PC-3 (cell line): ENCODE results near the gene DHX40. TPM values are rescaled to one million over a fixed set of nuclear protein-coding genes. Genes with fewer than 3 reads are reported as not detected.

ENCODE experiments used
- ATAC-seq: fragments of 200-7000 bp; cut with Tn5 transposase; 2 replicates; pipeline ENCODE4 v1.9.1; 2020; ENCODE audit warnings: mild to moderate bottlenecking, moderate library complexity
- BruUV-seq: library from RNA; stranded (reverse); fragments of 400-500 nt; replicated peaks from 2 replicates; lab custom pipeline; 2021; lab: Mats Ljungman, UMichigan
- CTCF ChIA-PET: fragments of 300-600 bp; sonication (Branson Sonifier 250); formaldehyde crosslinking; loops from one replicate; lab custom pipeline; 2022; ENCODE audit warnings: antibody characterized with exemption; lab: Charles Lee
- POLR2A ChIA-PET: fragments of 300-600 bp; sonication (Branson Sonifier 250); formaldehyde crosslinking; loops from one replicate; lab custom pipeline; 2022; ENCODE audit warnings: antibody characterized with exemption; ENCODE audit not compliant: unreplicated experiment; lab: Charles Lee
- DNase-seq: peaks from one replicate; pipeline ENCODE4 v3.0.0-alpha.2; 2015
- H2AFZ ChIP-seq: fragments of 300-600 bp; sonication (generic); 2 replicates; pipeline ENCODE4 v1.6.0; 2016; ENCODE audit warnings: antibody characterized with exemption, low read length
- H3F3A ChIP-seq: fragments of 300-600 bp; sonication (generic); one replicate; pipeline ENCODE4 v1.6.0; 2017; ENCODE audit warnings: antibody characterized with exemption, low read length, control low read depth, mild to moderate bottlenecking; ENCODE audit not compliant: unreplicated experiment
- H3K27ac ChIP-seq: fragments of 300-600 bp; sonication (generic); 2 replicates; pipeline ENCODE4 v1.5.1; 2016; ENCODE audit warnings: mild to moderate bottlenecking, low read length
- H3K27me3 ChIP-seq: fragments of 300-600 bp; sonication (generic); 2 replicates; pipeline ENCODE4 v1.6.1; 2016; ENCODE audit warnings: low read length, mixed read lengths
- H3K36me3 ChIP-seq: fragments of 300-600 bp; sonication (generic); 2 replicates; pipeline ENCODE4 v1.6.1; 2016; ENCODE audit warnings: low read depth, mixed run types, low read length, mixed read lengths
- H3K4me1 ChIP-seq: fragments of 300-600 bp; sonication (generic); 2 replicates; pipeline ENCODE4 v1.5.1; 2016; ENCODE audit warnings: low read length; ENCODE audit not compliant: insufficient read depth
- H3K4me2 ChIP-seq: fragments of 300-600 bp; sonication (generic); 2 replicates; pipeline ENCODE4 v1.6.0; 2016; ENCODE audit warnings: low read length
- H3K4me3 ChIP-seq: fragments of 300-600 bp; sonication (generic); 2 replicates; pipeline ENCODE4 v1.5.1; 2016; ENCODE audit warnings: mild to moderate bottlenecking, low read length, mixed read lengths
- H3K79me2 ChIP-seq: fragments of 300-600 bp; sonication (generic); 2 replicates; pipeline ENCODE4 v1.6.1; 2017; ENCODE audit warnings: low read length, mixed read lengths
- H3K9ac ChIP-seq: fragments of 300-600 bp; sonication (generic); 2 replicates; pipeline ENCODE4 v1.6.0; 2016; ENCODE audit warnings: mild to moderate bottlenecking, low read length
- H3K9me2 ChIP-seq: fragments of 300-600 bp; sonication (generic); replicated peaks from 2 replicates; pipeline ENCODE4 v1.6.1; 2016; ENCODE audit warnings: mixed run types, low read length, mixed read lengths
- H3K9me3 ChIP-seq: fragments of 300-600 bp; sonication (generic); 2 replicates; pipeline ENCODE4 v1.6.1; 2016; ENCODE audit warnings: low read length, mixed read lengths
- H4K20me1 ChIP-seq: fragments of 300-600 bp; sonication (generic); 2 replicates; pipeline ENCODE4 v1.6.1; 2016; ENCODE audit warnings: low read length, mixed read lengths
- CTCF ChIP-seq: fragments of 300-600 bp; sonication (generic); conservative IDR thresholded peaks from 2 replicates; pipeline ENCODE4 v1.5.1; 2017; ENCODE audit warnings: antibody characterized with exemption, low read depth, mild to moderate bottlenecking, low read length
- EZH2 ChIP-seq: fragments of 300-600 bp; sonication (generic); IDR thresholded peaks from one replicate; pipeline ENCODE4 v1.6.1; 2017; ENCODE audit warnings: antibody characterized with exemption, mild to moderate bottlenecking, low read length; ENCODE audit not compliant: unreplicated experiment
- EZH2phosphoT487 ChIP-seq: fragments of 300-600 bp; sonication (generic); IDR thresholded peaks from 2 replicates; pipeline ENCODE4 v1.6.1; 2018; ENCODE audit warnings: mild to moderate bottlenecking, antibody characterized with exemption, low read length, borderline replicate concordance
- intact Hi-C: fragments of 100-400 bp; cut with micrococcal nuclease; formaldehyde crosslinking; loops from 2 replicates; pipeline ENCODE4 v1.9.0; 2023
- total RNA-seq: library from RNA; depleted of rRNA; stranded (reverse); fragments of >200 nt; gene quantifications from 2 replicates; pipeline ENCODE4 v1.2.3, GENCODE V29; 2014

Gene DHX40
- total RNA-seq, 1 experiment from 2014 or later, result 38.9 TPM

GRCh38 chr17:59620518-59621259, 55.3 kb downstream of the DHX40 start:
- Histone ChIP-seq H3K9me3 (no peaks in the 10 kb centered on the region), H3K4me1 (peaks cover 44% of the 10 kb centered on the region), H3F3A (no peaks in the 10 kb centered on the region), H3K27ac (peak overlapping the region; percentile 97; the same call in 1 of the 2 replicates), H3K9ac (peak overlapping the region; percentile 99), H2AFZ (no peak overlapping the region), H3K4me2 (peak overlapping the region; percentile 91), H4K20me1 (peaks cover 45% of the 10 kb centered on the region), H3K4me3 (peak overlapping the region; percentile 97), H3K9me2 (no peaks in the 10 kb centered on the region), H3K79me2 (peaks cover 84% of the 10 kb centered on the region), H3K36me3 (peaks cover 3% of the 10 kb centered on the region; the same call in 1 of the 2 replicates), H3K27me3 (no peaks in the 10 kb centered on the region)
- POLR2A ChIA-PET, result no interaction called here
- DNase-seq (peak; percentile 51), ATAC-seq (peak; percentile 10)
- BruUV-seq, result TSS peak; percentile 39
- intact Hi-C loops, result loop anchor here (1.0 kb wide), 1 partner anchor 49 kb away; no protein-coding TSS in a partner anchor
- CTCF ChIA-PET, result no interaction called here
- no peak for TF ChIP-seq EZH2
- no peak for TF ChIP-seq EZH2phosphoT487

GRCh38 chr17:59621771-59622170, 56.4 kb downstream of the DHX40 start:
- CTCF ChIA-PET, result no interaction called here
- H3K4me3 ChIP-seq, result peak overlapping the region; percentile 97
- peak overlapping the region; percentile 99 for H3K9ac ChIP-seq
- peaks cover 6% of the 10 kb centered on the region; the same call in 1 of the 2 replicates for H3K36me3 ChIP-seq
- H2AFZ ChIP-seq, result no peak overlapping the region
- H3K27ac ChIP-seq, result no peak overlapping the region
- peaks cover 48% of the 10 kb centered on the region for H3K4me1 ChIP-seq
- peak overlapping the region; percentile 91 for H3K4me2 ChIP-seq
- ATAC-seq (no peak), DNase-seq (no peak)
- H3K9me2 ChIP-seq, result no peaks in the 10 kb centered on the region
- no peaks in the 10 kb centered on the region for H3K27me3 ChIP-seq
- intact Hi-C loops, result loop anchor here (1.0 kb wide), 1 partner anchor 48 kb away; no protein-coding TSS in a partner anchor
- peaks cover 95% of the 10 kb centered on the region for H3K79me2 ChIP-seq
- POLR2A ChIA-PET, result interaction anchor here (0.5 to 0.7 kb wide), 3 partner anchors 49 to 215 kb away, joined by 3 to 4 read pairs (median 3); no protein-coding TSS in a partner anchor
- peaks cover 55% of the 10 kb centered on the region for H4K20me1 ChIP-seq
- H3K9me3 ChIP-seq, result no peaks in the 10 kb centered on the region
- TF ChIP-seq EZH2phosphoT487 (no peak), CTCF (no peak), EZH2 (no peak)
- no TSS peak for BruUV-seq
- H3F3A ChIP-seq, result no peaks in the 10 kb centered on the region

GRCh38 chr17:59623151-59623550, 57.7 kb downstream of the DHX40 start:
- Histone ChIP-seq H3K27ac (no peak overlapping the region), H3K36me3 (peaks cover 6% of the 10 kb centered on the region; the same call in 1 of the 2 replicates), H3K27me3 (no peaks in the 10 kb centered on the region), H3K9me2 (no peaks in the 10 kb centered on the region), H3K4me3 (peak overlapping the region; percentile 97), H4K20me1 (peaks cover 69% of the 10 kb centered on the region), H3K9ac (no peak overlapping the region), H3K9me3 (no peaks in the 10 kb centered on the region), H3K79me2 (peaks cover 100% of the 10 kb centered on the region), H3K4me1 (peaks cover 36% of the 10 kb centered on the region), H3F3A (no peaks in the 10 kb centered on the region), H2AFZ (no peak overlapping the region), H3K4me2 (peak overlapping the region; percentile 91)
- intact Hi-C loops, result no loop called here
- ChIA-PET CTCF (no interaction called here), POLR2A (no interaction called here)
- TF ChIP-seq EZH2 (no peak), CTCF (no peak), EZH2phosphoT487 (no peak)
- ATAC-seq (no peak), DNase-seq (no peak)
- no TSS peak for BruUV-seq
